Loucy (cell line): ENCODE results near the gene ATP13A4.

Experiments
- H2AFZ ChIP-seq: fragments of 200-600 bp; sonication (generic); 2 replicates; pipeline ENCODE4 v1.6.0; 2016; ENCODE audit warnings: antibody characterized with exemption, mild to moderate bottlenecking, low read length, moderate library complexity
- H3F3A ChIP-seq: fragments of 200-600 bp; 2 replicates; pipeline ENCODE4 v1.6.0; 2016; ENCODE audit warnings: antibody characterized with exemption, low read depth, mild to moderate bottlenecking
- H3K27me3 ChIP-seq: fragments of 200-600 bp; sonication (generic); 2 replicates; pipeline ENCODE4 v1.6.1; 2014; ENCODE audit warnings: low read length, mild to moderate bottlenecking; ENCODE audit not compliant: insufficient read depth, poor library complexity, severe bottlenecking
- H3K36me3 ChIP-seq: fragments of 200-600 bp; sonication (generic); 2 replicates; pipeline ENCODE4 v1.6.1; 2016; ENCODE audit warnings: low read length; ENCODE audit not compliant: insufficient read depth
- H3K4me1 ChIP-seq: fragments of 200-600 bp; sonication (generic); 2 replicates; pipeline ENCODE4 v1.5.1; 2014; ENCODE audit warnings: low read length, mild to moderate bottlenecking; ENCODE audit not compliant: insufficient read depth, poor library complexity, severe bottlenecking
- H3K4me2 ChIP-seq: fragments of 200-600 bp; sonication (generic); 2 replicates; pipeline ENCODE4 v1.6.0; 2014; ENCODE audit warnings: antibody characterized with exemption, low read length, low read depth, mild to moderate bottlenecking; ENCODE audit not compliant: poor library complexity, severe bottlenecking
- H3K4me3 ChIP-seq: fragments of 200-600 bp; sonication (generic); 2 replicates; pipeline ENCODE4 v1.5.1; 2014; ENCODE audit warnings: low read length, mild to moderate bottlenecking, mixed read lengths; ENCODE audit not compliant: poor library complexity, severe bottlenecking
- H3K79me2 ChIP-seq: fragments of 200-600 bp; sonication (generic); 2 replicates; pipeline ENCODE4 v1.6.1; 2014; ENCODE audit warnings: low read length; ENCODE audit not compliant: insufficient read depth
- H3K9ac ChIP-seq: fragments of 200-600 bp; sonication (generic); 2 replicates; pipeline ENCODE4 v1.6.0; 2014; ENCODE audit warnings: mild to moderate bottlenecking, low read depth, low read length, moderate library complexity; ENCODE audit not compliant: poor library complexity, severe bottlenecking
- H3K9me2 ChIP-seq: fragments of 200-600 bp; sonication (generic); replicated peaks from 2 replicates; pipeline ENCODE4 v1.6.1; 2016; ENCODE audit warnings: low read depth, low read length, mixed read lengths
- H3K9me3 ChIP-seq: fragments of 200-600 bp; sonication (generic); 2 replicates; pipeline ENCODE4 v1.6.1; 2014; ENCODE audit warnings: mild to moderate bottlenecking, antibody characterized with exemption, low read length, low read depth; ENCODE audit not compliant: insufficient read depth
- H4K20me1 ChIP-seq: fragments of 200-600 bp; sonication (generic); 2 replicates; pipeline ENCODE4 v1.6.0; 2014; ENCODE audit warnings: antibody characterized with exemption, low read length, mild to moderate bottlenecking; ENCODE audit not compliant: insufficient read depth, poor library complexity, severe bottlenecking
- CTCF ChIP-seq: fragments of 200-600 bp; sonication (generic); conservative IDR thresholded peaks from 2 replicates; pipeline ENCODE4 v1.5.1; 2014; ENCODE audit warnings: mild to moderate bottlenecking, antibody characterized with exemption, low read length
- EZH2phosphoT487 ChIP-seq: fragments of 200-600 bp; IDR thresholded peaks from 2 replicates; pipeline ENCODE4 v1.6.1; 2018; ENCODE audit warnings: antibody characterized with exemption, mild to moderate bottlenecking, moderate library complexity, borderline replicate concordance

ATP13A4 gene

GRCh38 chr3:193508108-193508507 is 46.6 kb downstream of the ATP13A4 start:
- no peak for TF ChIP-seq EZH2phosphoT487
- TF ChIP-seq CTCF, result no peak
- Histone ChIP-seq H3K9me2 (no peaks in the 10 kb centered on the region), H3K9ac (no peak overlapping the region), H3K9me3 (no peaks in the 10 kb centered on the region), H3K79me2 (no peaks in the 10 kb centered on the region), H4K20me1 (no peaks in the 10 kb centered on the region), H2AFZ (no peak overlapping the region), H3K27me3 (no peaks in the 10 kb centered on the region), H3K4me2 (no peak overlapping the region), H3K36me3 (no peaks in the 10 kb centered on the region), H3K4me1 (no peaks in the 10 kb centered on the region), H3F3A (no peaks in the 10 kb centered on the region), H3K4me3 (no peak overlapping the region)

GRCh38 chr3:193507566-193507965 is 47.1 kb downstream of the ATP13A4 start:
- no peak overlapping the region for H3K4me2 ChIP-seq
- no peaks in the 10 kb centered on the region for H3K36me3 ChIP-seq
- H3K4me3 ChIP-seq, result no peak overlapping the region
- no peak overlapping the region for H2AFZ ChIP-seq
- H3K79me2 ChIP-seq, result no peaks in the 10 kb centered on the region
- no peaks in the 10 kb centered on the region for H3K27me3 ChIP-seq
- TF ChIP-seq EZH2phosphoT487 (no peak), CTCF (no peak)
- H4K20me1 ChIP-seq, result no peaks in the 10 kb centered on the region
- no peak overlapping the region for H3K9ac ChIP-seq
- no peaks in the 10 kb centered on the region for H3F3A ChIP-seq
- no peaks in the 10 kb centered on the region for H3K4me1 ChIP-seq
- H3K9me2 ChIP-seq, result no peaks in the 10 kb centered on the region
- no peaks in the 10 kb centered on the region for H3K9me3 ChIP-seq

GRCh38 chr3:193506921-193507320 is 47.8 kb downstream of the ATP13A4 start:
- Histone ChIP-seq H3K4me2 (no peak overlapping the region), H3K9me2 (no peaks in the 10 kb centered on the region), H3F3A (no peaks in the 10 kb centered on the region), H2AFZ (no peak overlapping the region), H3K4me3 (no peak overlapping the region), H3K4me1 (no peaks in the 10 kb centered on the region), H4K20me1 (no peaks in the 10 kb centered on the region), H3K9me3 (no peaks in the 10 kb centered on the region), H3K79me2 (no peaks in the 10 kb centered on the region), H3K9ac (no peak overlapping the region), H3K36me3 (no peaks in the 10 kb centered on the region), H3K27me3 (no peaks in the 10 kb centered on the region)
- TF ChIP-seq EZH2phosphoT487, result no peak
- TF ChIP-seq CTCF, result no peak
